ENCODE results near the gene RNF180.

Gene RNF180

DNA sequence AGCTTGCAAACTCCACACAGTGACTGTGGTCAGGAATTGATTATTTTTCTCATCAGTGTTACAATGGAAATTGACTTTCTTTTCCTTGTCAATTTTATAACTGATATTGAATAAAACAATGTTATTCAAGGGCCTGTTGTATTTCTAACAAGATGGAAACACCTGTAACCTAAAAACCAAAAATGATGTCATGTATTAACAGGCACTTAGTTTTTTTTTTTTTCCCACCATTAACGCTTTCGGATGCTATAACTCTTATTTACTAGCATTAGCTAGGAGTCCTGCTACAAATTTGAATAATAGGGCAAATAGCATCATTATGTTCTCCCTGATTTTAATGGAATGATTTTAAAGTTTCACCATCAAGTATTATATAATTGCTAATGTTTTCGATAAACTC lies 30.3 kb downstream of the RNF180 start:
- no peak overlapping the region for H3K4me3 ChIP-seq (ENCODE audit: low read depth, low read length)
- TF ChIP-seq, protein P1, sequence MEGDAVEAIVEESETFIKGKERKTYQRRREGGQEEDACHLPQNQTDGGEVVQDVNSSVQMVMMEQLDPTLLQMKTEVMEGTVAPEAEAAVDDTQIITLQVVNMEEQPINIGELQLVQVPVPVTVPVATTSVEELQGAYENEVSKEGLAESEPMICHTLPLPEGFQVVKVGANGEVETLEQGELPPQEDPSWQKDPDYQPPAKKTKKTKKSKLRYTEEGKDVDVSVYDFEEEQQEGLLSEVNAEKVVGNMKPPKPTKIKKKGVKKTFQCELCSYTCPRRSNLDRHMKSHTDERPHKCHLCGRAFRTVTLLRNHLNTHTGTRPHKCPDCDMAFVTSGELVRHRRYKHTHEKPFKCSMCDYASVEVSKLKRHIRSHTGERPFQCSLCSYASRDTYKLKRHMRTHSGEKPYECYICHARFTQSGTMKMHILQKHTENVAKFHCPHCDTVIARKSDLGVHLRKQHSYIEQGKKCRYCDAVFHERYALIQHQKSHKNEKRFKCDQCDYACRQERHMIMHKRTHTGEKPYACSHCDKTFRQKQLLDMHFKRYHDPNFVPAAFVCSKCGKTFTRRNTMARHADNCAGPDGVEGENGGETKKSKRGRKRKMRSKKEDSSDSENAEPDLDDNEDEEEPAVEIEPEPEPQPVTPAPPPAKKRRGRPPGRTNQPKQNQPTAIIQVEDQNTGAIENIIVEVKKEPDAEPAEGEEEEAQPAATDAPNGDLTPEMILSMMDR (conservative IDR thresholded peaks at IDR 0.05; ENCODE audit: low read depth, low read length) = no peak
- no peak for DNase-seq (ENCODE audit: low read depth)

DNA sequence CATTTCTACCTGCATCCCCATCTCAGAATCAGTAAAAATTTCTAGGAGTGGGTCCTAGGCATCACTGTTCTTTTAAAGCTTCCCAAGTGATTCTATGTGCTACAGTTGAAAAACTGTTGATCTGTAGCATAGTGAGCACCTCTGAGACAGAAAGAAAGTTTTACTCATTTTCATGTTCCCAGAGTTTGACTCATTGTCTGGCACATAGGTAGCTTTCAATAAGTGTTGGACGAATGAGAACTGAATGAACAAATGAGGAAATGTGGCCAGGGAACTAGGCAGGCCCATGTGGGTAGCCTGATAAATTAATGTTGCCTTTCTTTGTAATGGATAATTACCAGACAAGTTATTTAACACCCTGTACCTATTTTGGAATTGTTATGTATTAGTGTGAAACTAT lies 33.8 kb downstream of the RNF180 start:
- no peak for DNase-seq (ENCODE audit: low read depth)
- no peak overlapping the region for H3K4me3 ChIP-seq (ENCODE audit: low read depth, low read length)
- TF ChIP-seq, protein P1 (conservative IDR thresholded peaks at IDR 0.05; ENCODE audit: low read depth, low read length) = no peak

DNA sequence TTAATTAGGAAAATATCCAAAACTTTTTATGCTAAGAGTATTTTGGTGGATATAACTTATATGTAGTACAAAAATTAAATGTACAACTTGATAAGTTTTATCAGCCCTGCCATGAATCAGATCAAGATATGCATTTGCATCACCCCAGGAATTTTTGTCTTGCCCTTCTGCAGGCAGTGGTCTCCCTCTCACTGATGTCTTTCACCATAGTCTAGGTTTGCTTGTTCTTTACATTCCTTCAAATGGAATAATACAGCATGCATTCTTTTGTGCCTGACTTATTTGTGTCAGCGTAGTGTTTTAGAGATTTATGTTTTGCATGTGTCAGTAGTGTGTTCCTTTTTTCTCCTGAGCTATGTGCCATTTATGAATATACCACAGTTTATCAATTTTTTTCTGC lies 36.4 kb downstream of the RNF180 start:
- TF ChIP-seq, protein P1 (conservative IDR thresholded peaks at IDR 0.05; ENCODE audit: low read depth, low read length) = no peak
- H3K4me3 ChIP-seq (ENCODE audit: low read depth, low read length) = no peak overlapping the region

DNA sequence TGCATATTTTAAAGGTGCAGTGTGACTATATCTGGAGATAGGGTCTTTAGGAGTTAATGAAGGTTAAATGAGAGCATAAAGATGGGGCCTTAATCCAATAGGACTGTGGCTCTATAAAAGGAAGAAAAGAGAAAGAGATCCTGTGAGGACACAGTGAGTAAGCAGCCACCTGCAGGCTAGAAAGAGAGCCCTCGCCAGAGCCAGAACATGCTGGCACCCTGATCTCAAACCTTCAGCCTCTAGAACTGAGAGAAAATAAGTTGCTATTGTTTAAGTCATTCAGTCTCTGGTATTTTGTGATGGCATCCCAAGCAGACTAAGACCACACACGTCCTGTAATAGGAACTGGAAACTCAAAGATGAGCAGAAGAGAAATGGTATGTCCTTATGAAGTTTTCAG lies 41.0 kb downstream of the RNF180 start:
- TF ChIP-seq, protein P1 (conservative IDR thresholded peaks at IDR 0.05; ENCODE audit: low read depth, low read length) = no peak
- H3K4me3 ChIP-seq (ENCODE audit: low read depth, low read length) = no peak overlapping the region
- no peak for DNase-seq (ENCODE audit: low read depth)

More for the DNA sequence above, 36.4 kb downstream of the RNF180 start:
- DNase-seq (ENCODE audit: low read depth) = peak; percentile 50

DNA sequence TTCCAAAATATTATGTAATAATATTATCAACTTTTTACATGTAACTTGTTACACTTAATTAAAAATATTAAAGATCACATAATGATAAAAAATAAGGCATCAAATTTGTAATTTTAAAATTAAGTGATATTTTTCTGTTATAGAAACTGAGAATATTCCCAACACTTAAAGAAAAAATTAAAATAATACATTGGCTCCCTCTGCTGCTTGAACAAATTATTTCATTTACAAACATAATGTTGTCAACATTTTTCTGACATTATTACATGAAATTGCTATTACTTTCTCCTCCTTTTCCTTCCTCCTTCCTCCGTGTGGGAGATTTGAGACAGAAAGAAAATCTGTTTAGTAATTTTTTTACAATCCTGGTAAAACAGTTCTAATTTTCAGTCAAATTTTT lies 42.3 kb downstream of the RNF180 start:
- TF ChIP-seq, protein P1 (conservative IDR thresholded peaks at IDR 0.05; ENCODE audit: low read depth, low read length) = peak; percentile 36
- DNase-seq (ENCODE audit: low read depth) = peak; percentile 41
- no peak overlapping the region for H3K4me3 ChIP-seq (ENCODE audit: low read depth, low read length)

DNA sequence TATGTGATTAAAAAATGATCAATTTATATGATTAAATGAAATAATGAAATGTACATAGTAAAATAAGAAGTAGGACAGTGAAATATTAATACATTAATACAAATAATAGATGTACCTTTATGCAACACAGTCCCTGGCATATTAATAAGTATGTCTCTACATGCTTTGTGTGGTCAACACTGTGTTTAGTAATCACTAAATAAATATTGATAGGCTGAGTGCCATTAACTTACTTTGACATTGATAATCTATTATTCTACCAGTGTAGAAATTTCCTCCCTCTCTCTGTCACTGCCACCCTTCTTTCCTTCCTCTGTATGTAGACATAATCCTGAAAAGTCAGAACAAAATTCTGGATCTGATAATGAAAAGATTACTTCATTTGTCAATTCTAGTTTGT lies 43.7 kb downstream of the RNF180 start:
- no peak overlapping the region for H3K4me3 ChIP-seq (ENCODE audit: low read depth, low read length)
- TF ChIP-seq, protein P1 (conservative IDR thresholded peaks at IDR 0.05; ENCODE audit: low read depth, low read length) = no peak
- no peak for DNase-seq (ENCODE audit: low read depth)

DNA sequence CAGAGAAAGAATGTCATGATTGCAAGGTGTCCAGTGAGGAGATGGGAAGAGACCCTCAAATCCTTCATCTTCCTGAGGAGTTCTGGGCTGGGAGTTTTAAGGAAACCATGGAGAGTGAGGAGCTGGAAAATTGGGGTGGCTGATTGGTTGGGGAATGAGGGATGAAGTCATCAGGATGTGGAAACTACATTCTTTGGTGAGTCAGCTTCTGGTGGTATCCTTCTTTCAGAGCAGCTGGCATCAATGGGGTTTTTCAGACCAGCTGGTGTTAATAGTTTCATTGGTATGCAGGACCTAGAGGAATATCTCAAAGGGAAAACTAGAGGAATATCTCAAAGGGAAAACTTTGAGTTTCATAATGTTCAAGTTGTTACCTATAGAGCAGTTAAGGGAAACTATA lies 45.2 kb downstream of the RNF180 start:
- DNase-seq (ENCODE audit: low read depth) = peak; percentile 74
- H3K4me3 ChIP-seq (ENCODE audit: low read depth, low read length) = no peak overlapping the region
- TF ChIP-seq, protein P1 (conservative IDR thresholded peaks at IDR 0.05; ENCODE audit: low read depth, low read length) = no peak

All from choroid plexus epithelial cell (primary cell).